GM21723 (cell line): Measurements from ENCODE around the gene SSU72.
A peak's percentile ranks its signal among the peaks of the same experiment; 100 is the strongest.
"Not testable (repeated sequence)": the region's sequence is repeated elsewhere in the genome, so short reads cannot be mapped to it uniquely, and the experiment has no call there.

Experiments used
- ATAC-seq: cut with Tn5 transposase; IDR thresholded peaks from one replicate; pipeline ENCODE4 v1.9.1; 2021; ENCODE audit warnings: mild to moderate bottlenecking, moderate library complexity; ENCODE audit not compliant: unreplicated experiment

Gene SSU72

GRCh38 chr1:1531947-1532346 is 42.7 kb downstream of the SSU72 start:
- ATAC-seq: no peak

GRCh38 chr1:1529936-1530335 is 44.7 kb downstream of the SSU72 start:
- ATAC-seq: no peak

GRCh38 chr1:1529321-1529720 is 45.3 kb downstream of the SSU72 start:
- no peak for ATAC-seq

- ATAC-seq: no peak
Observed at GRCh38 chr1:1528301-1529267, 46.1 kb downstream of the SSU72 start.

- ATAC-seq: no peak
Observed at GRCh38 chr1:1527092-1527816, 47.4 kb downstream of the SSU72 start.

GRCh38 chr1:1526476-1526875 is 48.2 kb downstream of the SSU72 start:
- not testable (repeated sequence) for ATAC-seq

- not testable (repeated sequence) for ATAC-seq
Observed at GRCh38 chr1:1524750-1525383, 49.8 kb downstream of the SSU72 start.

- ATAC-seq: not testable (repeated sequence)
Observed at GRCh38 chr1:1523651-1524050, 51.0 kb downstream of the SSU72 start.

GRCh38 chr1:1523226-1523625 is 51.4 kb downstream of the SSU72 start:
- ATAC-seq: not testable (repeated sequence)

- not testable (repeated sequence) for ATAC-seq
Observed at GRCh38 chr1:1522536-1522935, 52.1 kb downstream of the SSU72 start.

- ATAC-seq: no peak
Observed at GRCh38 chr1:1521331-1521730, 53.3 kb downstream of the SSU72 start.

- ATAC-seq: not testable (repeated sequence)
Observed at GRCh38 chr1:1519805-1520505, 54.7 kb downstream of the SSU72 start.

GRCh38 chr1:1518621-1519007 is 56.0 kb downstream of the SSU72 start:
- ATAC-seq: not testable (repeated sequence)

- no peak for ATAC-seq
Observed at GRCh38 chr1:1517973-1518620, 56.6 kb downstream of the SSU72 start.

GRCh38 chr1:1516923-1517322 is 57.7 kb downstream of the SSU72 start:
- ATAC-seq: not testable (repeated sequence)

GRCh38 chr1:1514376-1514775 is 60.3 kb downstream of the SSU72 start:
- ATAC-seq: not testable (repeated sequence)

- ATAC-seq: not testable (repeated sequence)
Observed at GRCh38 chr1:1513675-1514074, 61.0 kb downstream of the SSU72 start.

- ATAC-seq: not testable (repeated sequence)
Observed at GRCh38 chr1:1512425-1512824, 62.2 kb downstream of the SSU72 start.

- ATAC-seq: peak; percentile 81
Observed at GRCh38 chr1:1511533-1512285, 63.0 kb downstream of the SSU72 start, which contains the start of gene ATAD3A. ATAD3A (plus strand) TSS chr1:1512162; CDS start chr1:1512269, 107 bp downstream.
